K562 (cell line): ENCODE results near the gene ENPP6.

Experiments used
- CREB1 ChIP-seq, 2 experiments: sonication (generic) in 1 of 2; formaldehyde crosslinking in 1 of 2; IDR thresholded peaks; 2 replicates each; pipeline versions ENCODE4 v1.6.1 to v1.8.0; 2012 to 2022; ENCODE audit warnings: inconsistent platforms in 1 of 2, mild to moderate bottlenecking in 1 of 2, missing genetic modification reagents in 1 of 2, moderate library complexity in 1 of 2
- CTCF ChIP-seq, 3 experiments: IDR thresholded peaks in 2 of 3; conservative IDR thresholded peaks in 1 of 3; 2 replicates each; pipeline ENCODE4 v1.5.1; 2011 to 2012; ENCODE audit warnings: low read length in 3 of 3, mild to moderate bottlenecking in 3 of 3, control low read depth in 2 of 3, improper control_type of control experiment in 1 of 3, inconsistent platforms in 1 of 3, low read depth in 1 of 3, mixed read lengths in 1 of 3, moderate library complexity in 1 of 3; ENCODE audit not compliant: insufficient read depth in 2 of 3
- EZH2 ChIP-seq: IDR thresholded peaks from 2 replicates; pipeline ENCODE4 v1.6.1; 2012; ENCODE audit warnings: low read depth, mild to moderate bottlenecking, inconsistent platforms, low read length, borderline replicate concordance
- HMBOX1 ChIP-seq: sonication (generic); IDR thresholded peaks from 2 replicates; pipeline ENCODE4 v1.6.1; 2016
- JUNB ChIP-seq: fragments of 450-650 bp; formaldehyde crosslinking; conservative IDR thresholded peaks from 2 replicates; pipeline ENCODE4 v1.4.0; 2020; ENCODE audit warnings: mild to moderate bottlenecking
- NFATC3 ChIP-seq: fragments of 450-650 bp; IDR thresholded peaks from 2 replicates; pipeline ENCODE4 v1.6.1; 2017; ENCODE audit warnings: mild to moderate bottlenecking
- PHF8 ChIP-seq: fragments of 200-600 bp; sonication (generic); IDR thresholded peaks from 2 replicates; pipeline ENCODE4 v1.6.1; 2012; ENCODE audit warnings: mixed run types, mild to moderate bottlenecking, inconsistent platforms, low read length, moderate library complexity, borderline replicate concordance
- PTRF ChIP-seq: fragments of 450-650 bp; IDR thresholded peaks from 2 replicates; pipeline ENCODE4 v1.6.1; 2016; ENCODE audit warnings: mild to moderate bottlenecking, missing genetic modification characterization, missing compliant biosample characterization
- SIX5 ChIP-seq, 2 experiments: IDR thresholded peaks; 2 replicates each; pipeline ENCODE4 v1.6.1; 2011; ENCODE audit warnings: low read length in 2 of 2, borderline replicate concordance in 1 of 2, low read depth in 1 of 2, mild to moderate bottlenecking in 1 of 2, moderate library complexity in 1 of 2; ENCODE audit not compliant: insufficient read depth in 1 of 2
- ZNF224 ChIP-seq: sonication (generic); formaldehyde crosslinking; IDR thresholded peaks from 2 replicates; pipeline ENCODE4 v1.8.0; 2022; ENCODE audit warnings: mild to moderate bottlenecking, missing genetic modification reagents

GRCh38 chr4:184261246-184261645 is 43.6 kb upstream of the ENPP6 start:
- no peak for TF ChIP-seq JUNB (CRISPR knock-in tag)
- TF ChIP-seq CREB1 (IDR thresholded peaks at IDR 0.05): no peak
- TF ChIP-seq CREB1 (CRISPR knock-in tag; IDR thresholded peaks at IDR 0.05): no peak
- no peak for TF ChIP-seq PTRF (tag)
- TF ChIP-seq PHF8: no peak
- no peak for TF ChIP-seq CTCF (IDR thresholded peaks at IDR 0.05 in 2 of 3, conservative IDR thresholded peaks at IDR 0.05 in 1 of 3; ENCODE audit: insufficient read depth in 2 of 3, low read depth in 1 of 3, low read length in 3 of 3)
- no peak for TF ChIP-seq NFATC3
- no peak for TF ChIP-seq HMBOX1
- no peak for TF ChIP-seq ZNF224 (CRISPR knock-in tag)
- no peak for TF ChIP-seq EZH2
- no peak for TF ChIP-seq SIX5 (IDR thresholded peaks at IDR 0.05; ENCODE audit: borderline replicate concordance in 1 of 2, insufficient read depth in 1 of 2, low read depth in 1 of 2, low read length in 2 of 2)
